Ascending aorta (tissue), 2 donors: ENCODE measurements around the gene MAP2K6. TPM values are rescaled to one million over a fixed set of nuclear protein-coding genes. Genes with fewer than 3 reads are reported as not detected.

Experiments
- DNase-seq, 2 donors: peaks; one replicate each; pipeline ENCODE4 v3.0.0-alpha.2; 2019; ENCODE audit warnings: low spot score in 2 of 2
- H3K27ac ChIP-seq, 2 donors: fragments of 200-600 bp; sonication (generic); one replicate each; pipeline ENCODE4 v1.5.1; 2016 to 2017; ENCODE audit warnings: mild to moderate bottlenecking in 1 of 2
- H3K27me3 ChIP-seq: fragments of 200-600 bp; sonication (generic); one replicate; pipeline ENCODE4 v1.5.1; 2017
- H3K36me3 ChIP-seq, 2 donors: fragments of 200-600 bp; sonication (generic); one replicate each; pipeline ENCODE4 v1.5.1; 2016
- H3K4me1 ChIP-seq, 2 donors: fragments of 200-600 bp; sonication (generic); one replicate each; pipeline ENCODE4 v1.5.1; 2016 to 2017; ENCODE audit warnings: mild to moderate bottlenecking in 1 of 2
- H3K4me3 ChIP-seq, 2 donors: fragments of 200-600 bp; sonication (generic); one replicate each; pipeline ENCODE4 v1.5.1; 2016 to 2017; ENCODE audit warnings: mild to moderate bottlenecking in 1 of 2
- H3K9me3 ChIP-seq, 2 donors: fragments of 200-600 bp; sonication (generic); one replicate each; pipeline ENCODE4 v1.5.1; 2016
- intact Hi-C: fragments of 100-400 bp; cut with DNase I; formaldehyde crosslinking; loops from one replicate; pipeline ENCODE4 v1.15.1; 2023
- total RNA-seq: library from RNA; depleted of rRNA; stranded (reverse); fragments of >200 nt; gene quantifications from one replicate; pipeline ENCODE4 v1.1.0, GENCODE V29; 2016
- TF ChIP-seq, protein P1 (sequence below), 3 experiments: fragments of 200-600 bp in 2 of 3; fragments of 450-650 bp in 1 of 3; sonication (generic) in 2 of 3; IDR thresholded peaks; one replicate each; pipeline ENCODE4 v1.5.1; 2016 to 2019; ENCODE audit warnings: antibody characterized with exemption in 3 of 3, mild to moderate bottlenecking in 1 of 3, moderate library complexity in 1 of 3

Gene MAP2K6
- total RNA-seq, 1 donor from 2014 or later: 6.7 TPM

GRCh38 chr17:69592692-69593350, 178.3 kb downstream of the MAP2K6 start:
- Histone ChIP-seq H3K27ac (no peak overlapping the region), H3K27me3 (no peaks in the 10 kb centered on the region), H3K9me3 (no peaks in the 10 kb centered on the region), H3K36me3 (no peaks in the 10 kb centered on the region), H3K4me3 (no peak overlapping the region), H3K4me1 (no peaks in the 10 kb centered on the region)
- no peak for DNase-seq
- intact Hi-C loops: no loop called here
- TF ChIP-seq, protein P1, sequence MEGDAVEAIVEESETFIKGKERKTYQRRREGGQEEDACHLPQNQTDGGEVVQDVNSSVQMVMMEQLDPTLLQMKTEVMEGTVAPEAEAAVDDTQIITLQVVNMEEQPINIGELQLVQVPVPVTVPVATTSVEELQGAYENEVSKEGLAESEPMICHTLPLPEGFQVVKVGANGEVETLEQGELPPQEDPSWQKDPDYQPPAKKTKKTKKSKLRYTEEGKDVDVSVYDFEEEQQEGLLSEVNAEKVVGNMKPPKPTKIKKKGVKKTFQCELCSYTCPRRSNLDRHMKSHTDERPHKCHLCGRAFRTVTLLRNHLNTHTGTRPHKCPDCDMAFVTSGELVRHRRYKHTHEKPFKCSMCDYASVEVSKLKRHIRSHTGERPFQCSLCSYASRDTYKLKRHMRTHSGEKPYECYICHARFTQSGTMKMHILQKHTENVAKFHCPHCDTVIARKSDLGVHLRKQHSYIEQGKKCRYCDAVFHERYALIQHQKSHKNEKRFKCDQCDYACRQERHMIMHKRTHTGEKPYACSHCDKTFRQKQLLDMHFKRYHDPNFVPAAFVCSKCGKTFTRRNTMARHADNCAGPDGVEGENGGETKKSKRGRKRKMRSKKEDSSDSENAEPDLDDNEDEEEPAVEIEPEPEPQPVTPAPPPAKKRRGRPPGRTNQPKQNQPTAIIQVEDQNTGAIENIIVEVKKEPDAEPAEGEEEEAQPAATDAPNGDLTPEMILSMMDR (IDR thresholded peaks at IDR 0.05): no peak

DNA sequence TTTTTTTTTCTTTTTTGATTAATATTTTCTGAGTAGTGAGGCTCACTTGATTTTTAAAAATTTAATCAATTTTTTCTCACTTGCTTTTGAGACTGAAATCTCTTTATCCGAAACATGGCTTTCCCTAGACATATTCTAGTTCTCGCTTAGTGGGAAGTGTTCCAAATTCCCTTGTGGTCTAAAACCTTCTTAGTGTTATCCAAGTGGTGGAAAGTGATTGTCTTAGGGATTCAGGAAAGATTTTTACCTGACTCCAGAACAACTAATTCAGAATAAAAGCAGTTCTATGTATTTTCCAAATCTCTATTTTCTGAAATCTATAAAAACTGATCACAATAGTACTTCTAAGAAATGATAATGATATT, 178.8 kb downstream of the MAP2K6 start:
- no peaks in the 10 kb centered on the region for H3K9me3 ChIP-seq
- DNase-seq: no peak
- no peaks in the 10 kb centered on the region for H3K27me3 ChIP-seq
- intact Hi-C loops: no loop called here
- no peaks in the 10 kb centered on the region for H3K36me3 ChIP-seq
- TF ChIP-seq, protein P1 (IDR thresholded peaks at IDR 0.05): no peak
- H3K4me1 ChIP-seq: no peaks in the 10 kb centered on the region
- H3K27ac ChIP-seq: no peak overlapping the region
- no peak overlapping the region for H3K4me3 ChIP-seq

DNA sequence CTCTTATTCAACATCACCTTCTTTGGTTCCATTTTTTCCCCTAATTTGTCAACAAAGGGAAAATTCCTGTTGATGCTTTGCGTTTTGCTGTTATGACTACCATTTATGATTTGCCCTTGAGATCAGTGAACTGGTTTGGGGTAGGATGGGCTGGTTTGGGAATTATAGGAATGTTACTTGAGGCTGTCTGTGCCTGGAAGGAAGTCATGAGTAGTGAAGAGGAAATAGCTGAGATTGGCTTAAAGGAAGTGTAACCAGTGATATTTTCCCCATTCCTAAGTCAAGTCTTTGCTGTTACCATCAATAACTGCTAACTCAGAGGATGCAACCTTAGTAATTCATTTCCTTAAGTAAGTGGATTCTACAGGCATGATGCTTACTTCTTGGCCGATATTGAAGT, 179.2 kb downstream of the MAP2K6 start:
- Histone ChIP-seq H3K27ac (no peak overlapping the region), H3K4me1 (no peaks in the 10 kb centered on the region), H3K27me3 (no peaks in the 10 kb centered on the region), H3K4me3 (no peak overlapping the region), H3K9me3 (no peaks in the 10 kb centered on the region), H3K36me3 (no peaks in the 10 kb centered on the region)
- intact Hi-C loops: no loop called here
- TF ChIP-seq, protein P1 (IDR thresholded peaks at IDR 0.05): no peak
- DNase-seq: no peak

GRCh38 chr17:69594641-69595040, 180.1 kb downstream of the MAP2K6 start:
- no peaks in the 10 kb centered on the region for H3K27me3 ChIP-seq
- intact Hi-C loops: no loop called here
- no peaks in the 10 kb centered on the region for H3K9me3 ChIP-seq
- H3K4me1 ChIP-seq: no peaks in the 10 kb centered on the region
- no peaks in the 10 kb centered on the region for H3K36me3 ChIP-seq
- H3K4me3 ChIP-seq: no peak overlapping the region
- no peak overlapping the region for H3K27ac ChIP-seq
- no peak for DNase-seq
- TF ChIP-seq, protein P1 (IDR thresholded peaks at IDR 0.05): no peak

DNA sequence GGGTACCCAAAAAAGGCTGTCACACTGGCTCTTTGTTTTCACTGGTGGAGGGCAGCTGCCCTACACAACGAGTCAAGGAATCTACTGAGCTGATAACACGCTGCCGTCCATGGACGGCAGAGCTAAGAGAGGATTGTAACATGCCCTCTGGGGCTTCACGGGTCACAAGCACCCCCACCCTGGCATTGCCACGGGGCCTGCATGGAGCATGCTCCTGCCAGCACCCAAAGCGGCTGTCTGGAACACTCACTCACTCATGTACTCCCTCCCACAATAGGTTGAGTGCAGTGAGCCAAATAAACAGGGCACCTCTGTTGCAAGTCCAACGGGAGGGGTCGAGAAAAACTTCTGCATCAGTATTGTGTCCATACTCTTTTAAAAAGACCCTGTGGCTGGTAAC, 181.6 kb downstream of the MAP2K6 start:
- no peak for DNase-seq
- intact Hi-C loops: no loop called here
- no peaks in the 10 kb centered on the region for H3K36me3 ChIP-seq
- no peak overlapping the region for H3K27ac ChIP-seq
- H3K27me3 ChIP-seq: no peaks in the 10 kb centered on the region
- H3K9me3 ChIP-seq: no peaks in the 10 kb centered on the region
- TF ChIP-seq, protein P1 (IDR thresholded peaks at IDR 0.05): no peak
- no peak overlapping the region for H3K4me3 ChIP-seq
- H3K4me1 ChIP-seq: no peaks in the 10 kb centered on the region
